Erythroblast (primary cell): ENCODE measurements around the gene SLC22A2.

ENCODE experiments used
- GATA1 ChIP-seq: IDR thresholded peaks from 2 replicates; pipeline ENCODE4 v1.6.1; 2011; ENCODE audit warnings: low read depth, mild to moderate bottlenecking, control low read depth, low read length, moderate library complexity
- POLR2A ChIP-seq: IDR thresholded peaks from 2 replicates; pipeline ENCODE4 v1.6.1; 2011; ENCODE audit warnings: mild to moderate bottlenecking, low read length

GRCh38 chr6:160303806-160304205 is 45.2 kb upstream of the SLC22A2 start:
- TF ChIP-seq POLR2A (no peak), GATA1 (no peak)
